B cell (primary cell): ENCODE data around the gene APOL6. TPM values are rescaled to one million over a fixed set of nuclear protein-coding genes. Genes with fewer than 3 reads are reported as not detected.

Source experiments
- ATAC-seq: fragments of 200-7000 bp; cut with Tn5 transposase; one replicate; pipeline ENCODE4 v1.10.0; 2021; ENCODE audit warnings: low read depth, mild to moderate bottlenecking, moderate number of reproducible peaks, moderate library complexity
- CTCF ChIA-PET: fragments of 350-600 bp; sonication (Branson Sonifier 250); formaldehyde crosslinking; loops from one replicate; lab custom pipeline; 2021; ENCODE audit warnings: antibody characterized with exemption, inconsistent platforms; lab: Charles Lee
- POLR2A ChIA-PET: fragments of 350-600 bp; sonication (Branson Sonifier 250); formaldehyde crosslinking; loops from one replicate; lab custom pipeline; 2021; ENCODE audit warnings: antibody characterized with exemption; lab: Charles Lee
- DNase-seq: peaks from one replicate; pipeline ENCODE4 v3.0.0; 2013
- H2AFZ ChIP-seq: 2 replicates; pipeline ENCODE4 v1.6.1; 2012; ENCODE audit warnings: mild to moderate bottlenecking, low read depth, low read length; ENCODE audit not compliant: insufficient read depth, poor library complexity, severe bottlenecking
- H3K27ac ChIP-seq, 2 donors: 1 replicate in 1 of 2; 2 replicates in 1 of 2; pipeline ENCODE4 v1.5.1; 2012 to 2013; ENCODE audit warnings: low read length in 2 of 2, mild to moderate bottlenecking in 2 of 2, moderate library complexity in 1 of 2
- H3K27me3 ChIP-seq, 4 experiments: fragments of 200-600 bp in 1 of 4; sonication (generic) in 1 of 4; replicated peaks in 1 of 4; 1 replicate in 2 of 4; 2 replicates in 2 of 4; pipeline versions ENCODE4 v1.6.1 to v1.7.0; 2013 to 2016; ENCODE audit warnings: low read length in 3 of 4, mild to moderate bottlenecking in 2 of 4, mixed read lengths in 1 of 4, moderate library complexity in 1 of 4; ENCODE audit not compliant: insufficient read depth in 4 of 4, control insufficient read depth in 3 of 4; ENCODE audit errors: control extremely low read depth in 1 of 4
- H3K36me3 ChIP-seq, 2 experiments: replicated peaks in 1 of 2; 1 replicate in 1 of 2; 2 replicates in 1 of 2; pipeline versions ENCODE4 v1.6.1 to v1.7.1; 2013; ENCODE audit warnings: low read length in 1 of 2; ENCODE audit not compliant: insufficient read depth in 2 of 2, control insufficient read depth in 1 of 2; ENCODE audit errors: control extremely low read depth in 1 of 2, extremely low read depth in 1 of 2
- H3K4me1 ChIP-seq, 2 donors: fragments of 200-600 bp in 1 of 2; sonication (generic) in 1 of 2; 1 replicate in 1 of 2; 2 replicates in 1 of 2; pipeline versions ENCODE4 v1.5.1 to v1.6.1; 2013 to 2017; ENCODE audit warnings: low read length in 2 of 2; ENCODE audit not compliant: control insufficient read depth in 2 of 2, insufficient read depth in 2 of 2
- H3K4me2 ChIP-seq: replicated peaks from 2 replicates; pipeline ENCODE3; 2012; ENCODE audit warnings: mild to moderate bottlenecking, low read depth, low read length; ENCODE audit not compliant: poor library complexity, severe bottlenecking
- H3K4me3 ChIP-seq, 5 experiments: fragments of 200-600 bp in 1 of 5; sonication (generic) in 1 of 5; 1 replicate in 3 of 5; 2 replicates in 2 of 5; pipeline versions ENCODE4 v1.5.1 to v1.7.0; 2011 to 2016; ENCODE audit warnings: low read length in 4 of 5, mild to moderate bottlenecking in 4 of 5, low read depth in 2 of 5, control low read depth in 1 of 5, moderate library complexity in 1 of 5; ENCODE audit not compliant: insufficient read depth in 1 of 5; ENCODE audit errors: control extremely low read depth in 1 of 5, extremely low read depth in 1 of 5
- H3K79me2 ChIP-seq: fragments of 200-600 bp; sonication (generic); one replicate; pipeline ENCODE4 v1.6.0; 2016; ENCODE audit warnings: low read length; ENCODE audit not compliant: control insufficient read depth, insufficient read depth
- H3K9ac ChIP-seq: fragments of 200-600 bp; sonication (generic); 2 replicates; pipeline ENCODE4 v1.6.1; 2017; ENCODE audit warnings: mild to moderate bottlenecking, low read length, moderate library complexity
- H3K9me3 ChIP-seq, 3 donors: one replicate each; pipeline versions ENCODE4 v1.6.1 to v1.7.1; 2013; ENCODE audit warnings: low read length in 2 of 3; ENCODE audit not compliant: control insufficient read depth in 2 of 3, insufficient read depth in 1 of 3; ENCODE audit errors: control extremely low read depth in 1 of 3
- H4K20me1 ChIP-seq: 2 replicates; pipeline ENCODE4 v1.6.0; 2012; ENCODE audit warnings: mild to moderate bottlenecking, low read length; ENCODE audit not compliant: insufficient read depth, control insufficient read depth, poor library complexity, severe bottlenecking
- H3K27ac Mint-ChIP-seq: one replicate; pipeline ENCODE4 v1.8.0; 2021; ENCODE audit warnings: mixed read lengths
- H3K27me3 Mint-ChIP-seq: one replicate; pipeline ENCODE4 v1.8.0; 2021; ENCODE audit warnings: mixed read lengths
- H3K4me1 Mint-ChIP-seq: one replicate; pipeline ENCODE4 v1.8.0; 2021; ENCODE audit warnings: mixed read lengths
- H3K4me3 Mint-ChIP-seq: one replicate; pipeline ENCODE4 v1.8.0; 2021; ENCODE audit warnings: mixed read lengths
- H3K9me3 Mint-ChIP-seq: one replicate; pipeline ENCODE4 v1.8.0; 2022; ENCODE audit warnings: mixed read lengths; ENCODE audit not compliant: insufficient read depth
- EZH2 ChIP-seq: IDR thresholded peaks from 2 replicates; pipeline ENCODE4 v1.6.1; 2012; ENCODE audit warnings: borderline replicate concordance, low read depth, mild to moderate bottlenecking, moderate library complexity, low read length; ENCODE audit not compliant: insufficient read depth, poor library complexity, severe bottlenecking
- WGBS: methylation state at CpG from one replicate; pipeline ENCODE4 v1.1.5; 2013; ENCODE audit warnings: missing lambda C conversion rate; ENCODE audit not compliant: insufficient coverage; 5-methylcytosine and 5-hydroxymethylcytosine counted together
- intact Hi-C: fragments of 100-400 bp; cut with micrococcal nuclease; formaldehyde crosslinking; loops from one replicate; pipeline ENCODE4 v1.10.0; 2022
- polyA plus RNA-seq: library from polyadenylated mRNA; depleted of rRNA; stranded (reverse); fragments of >200 nt; gene quantifications from 2 replicates; pipeline ENCODE4 v1.2.3, GENCODE V29; 2012
- total RNA-seq, 2 donors: library from RNA; stranded (reverse); fragments of 120-200 nt in 1 of 2; gene quantifications; 1 replicate in 1 of 2; 2 replicates in 1 of 2; pipeline versions ENCODE4 v1.2.3 to v1.2.4, GENCODE V29; 2013 to 2022
- TF ChIP-seq, protein P1 (sequence below): fragments of 200-600 bp; IDR thresholded peaks from one replicate; pipeline ENCODE4 v1.8.0; 2022; ENCODE audit warnings: antibody characterized with exemption, mild to moderate bottlenecking

APOL6 gene
- total and polyA plus RNA-seq, 2 donors (not counting 1 experiment from before 2014, with no cell fraction given), result 2.3 to 7.0 TPM

- TF ChIP-seq EZH2, result no peak
- TF ChIP-seq, protein P1, sequence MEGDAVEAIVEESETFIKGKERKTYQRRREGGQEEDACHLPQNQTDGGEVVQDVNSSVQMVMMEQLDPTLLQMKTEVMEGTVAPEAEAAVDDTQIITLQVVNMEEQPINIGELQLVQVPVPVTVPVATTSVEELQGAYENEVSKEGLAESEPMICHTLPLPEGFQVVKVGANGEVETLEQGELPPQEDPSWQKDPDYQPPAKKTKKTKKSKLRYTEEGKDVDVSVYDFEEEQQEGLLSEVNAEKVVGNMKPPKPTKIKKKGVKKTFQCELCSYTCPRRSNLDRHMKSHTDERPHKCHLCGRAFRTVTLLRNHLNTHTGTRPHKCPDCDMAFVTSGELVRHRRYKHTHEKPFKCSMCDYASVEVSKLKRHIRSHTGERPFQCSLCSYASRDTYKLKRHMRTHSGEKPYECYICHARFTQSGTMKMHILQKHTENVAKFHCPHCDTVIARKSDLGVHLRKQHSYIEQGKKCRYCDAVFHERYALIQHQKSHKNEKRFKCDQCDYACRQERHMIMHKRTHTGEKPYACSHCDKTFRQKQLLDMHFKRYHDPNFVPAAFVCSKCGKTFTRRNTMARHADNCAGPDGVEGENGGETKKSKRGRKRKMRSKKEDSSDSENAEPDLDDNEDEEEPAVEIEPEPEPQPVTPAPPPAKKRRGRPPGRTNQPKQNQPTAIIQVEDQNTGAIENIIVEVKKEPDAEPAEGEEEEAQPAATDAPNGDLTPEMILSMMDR, result no peak
- Mint-ChIP-seq H3K9me3 (no peaks in the 10 kb centered on the region), H3K4me1 (peaks cover 15% of the 10 kb centered on the region), H3K27ac (no peak overlapping the region), H3K4me3 (no peak overlapping the region), H3K27me3 (peaks cover 14% of the 10 kb centered on the region)
- no peak overlapping the region for H2AFZ ChIP-seq
- intact Hi-C loops, result no loop called here
- H3K27me3 ChIP-seq, result no peaks in the 10 kb centered on the region
- no peaks in the 10 kb centered on the region for H4K20me1 ChIP-seq
- ChIA-PET CTCF (no interaction called here), POLR2A (no interaction called here)
- no peak overlapping the region for H3K4me2 ChIP-seq
- H3K4me3 ChIP-seq, result no peak overlapping the region
- WGBS, result 85% methylated on average over 4 of the region's 6 CpGs
- ATAC-seq (no peak), DNase-seq (no peak)
- H3K4me1 ChIP-seq, result peaks cover 14 to 15% of the 10 kb centered on the region in 2 donors
- no peaks in the 10 kb centered on the region for H3K36me3 ChIP-seq
- peaks cover 0 to 4% (median 0%) of the 10 kb centered on the region in 3 donors for H3K9me3 ChIP-seq
- no peak overlapping the region for H3K27ac ChIP-seq
- H3K9ac ChIP-seq, result no peak overlapping the region
- H3K79me2 ChIP-seq, result no peaks in the 10 kb centered on the region
These were observed 39.2 kb downstream of the APOL6 start for GRCh38 chr22:35687461-35687860.

- Histone ChIP-seq H3K9ac (no peak overlapping the region), H3K4me2 (no peak overlapping the region), H3K27ac (no peak overlapping the region), H4K20me1 (no peaks in the 10 kb centered on the region), H3K9me3 (peaks cover 0 to 4% (median 0%) of the 10 kb centered on the region in 3 donors), H3K27me3 (no peaks in the 10 kb centered on the region), H3K36me3 (no peaks in the 10 kb centered on the region), H3K79me2 (no peaks in the 10 kb centered on the region), H2AFZ (no peak overlapping the region), H3K4me3 (no peak overlapping the region), H3K4me1 (peaks cover 14 to 15% of the 10 kb centered on the region in 2 donors)
- peaks cover 15% of the 10 kb centered on the region for H3K4me1 Mint-ChIP-seq
- intact Hi-C loops, result no loop called here
- H3K27me3 Mint-ChIP-seq, result peaks cover 18% of the 10 kb centered on the region
- ATAC-seq (no peak), DNase-seq (no peak)
- H3K4me3 Mint-ChIP-seq, result no peak overlapping the region
- POLR2A ChIA-PET, result no interaction called here
- H3K9me3 Mint-ChIP-seq, result no peaks in the 10 kb centered on the region
- WGBS, result 89% methylated on average over 8 of the region's 10 CpGs
- CTCF ChIA-PET, result no interaction called here
- H3K27ac Mint-ChIP-seq, result no peak overlapping the region
- TF ChIP-seq, protein P1, result no peak
- TF ChIP-seq EZH2, result no peak
These were observed 40.8 kb downstream of the APOL6 start for GRCh38 chr22:35688913-35689675.
